Lung (tissue), 12 donors: ENCODE results near the gene SLC9A2. TPM values are rescaled to one million over a fixed set of nuclear protein-coding genes. Genes with fewer than 3 reads are reported as not detected.

Source experiments
- ATAC-seq: fragments of 200-7000 bp; cut with Tn5 transposase; one replicate; pipeline ENCODE4 v1.9.1; 2020; ENCODE audit warnings: moderate number of reproducible peaks; ENCODE audit not compliant: insufficient read depth, low FRiP score
- DNase-seq, 3 donors: peaks; one replicate each; pipeline ENCODE4 v3.0.0-alpha.2; 2013 to 2017
- H3K27ac ChIP-seq, 2 donors: one replicate each; pipeline ENCODE4 v1.5.1; 2013; ENCODE audit warnings: mild to moderate bottlenecking in 2 of 2, moderate library complexity in 2 of 2, control low read depth in 1 of 2, inconsistent platforms in 1 of 2, low read depth in 1 of 2, low read length in 1 of 2
- H3K27me3 ChIP-seq, 3 donors: one replicate each; pipeline ENCODE4 v1.5.1; 2013; ENCODE audit warnings: low read length in 2 of 3; ENCODE audit not compliant: control insufficient read depth in 3 of 3, insufficient read depth in 3 of 3
- H3K36me3 ChIP-seq, 4 donors: one replicate each; pipeline ENCODE4 v1.5.1; 2013; ENCODE audit warnings: low read length in 4 of 4, mild to moderate bottlenecking in 1 of 4, moderate library complexity in 1 of 4; ENCODE audit not compliant: control insufficient read depth in 4 of 4, insufficient read depth in 4 of 4
- H3K4me1 ChIP-seq, 5 donors: one replicate each; pipeline ENCODE4 v1.5.1; 2013; ENCODE audit warnings: low read length in 5 of 5, mild to moderate bottlenecking in 2 of 5, moderate library complexity in 1 of 5; ENCODE audit not compliant: control insufficient read depth in 5 of 5, insufficient read depth in 5 of 5
- H3K4me3 ChIP-seq: one replicate; pipeline ENCODE4 v1.5.1; 2013; ENCODE audit warnings: mild to moderate bottlenecking, control low read depth, moderate library complexity
- H3K9ac ChIP-seq, 2 donors: one replicate each; pipeline ENCODE4 v1.5.1; 2013; ENCODE audit warnings: low read length in 2 of 2, control low read depth in 1 of 2; ENCODE audit not compliant: insufficient read depth in 1 of 2
- H3K9me3 ChIP-seq, 4 donors: one replicate each; pipeline ENCODE4 v1.5.1; 2013; ENCODE audit warnings: low read length in 3 of 4, mild to moderate bottlenecking in 1 of 4, moderate library complexity in 1 of 4; ENCODE audit not compliant: control insufficient read depth in 4 of 4, insufficient read depth in 3 of 4
- WGBS, 2 donors: extraction: QIAGEN DNeasy Blood & Tissue Kit; methylation state at CpG; one replicate each; pipeline ENCODE4 v1.1.7; 2013; 5-methylcytosine and 5-hydroxymethylcytosine counted together
- polyA plus RNA-seq, 2 donors: library from polyadenylated mRNA; stranded (reverse); fragments of 200-250 nt; gene quantifications; one replicate each; pipeline ENCODE4 v1.2.1, GENCODE V29; 2013
- total RNA-seq, 2 donors: library from RNA; depleted of rRNA in 1 of 2; stranded (reverse); fragments of >200 nt in 1 of 2; gene quantifications; one replicate each; pipeline ENCODE4 v1.2.1, GENCODE V29; 2014 to 2021
- TF ChIP-seq, protein P1 (sequence below): IDR thresholded peaks from 2 replicates; pipeline ENCODE4 v1.5.1; 2012; ENCODE audit warnings: mild to moderate bottlenecking; ENCODE audit errors: control extremely low read depth, extremely low read depth
- donor health status: control.
- donor health status: control.
- donor health status: Bipolar disorder and iron deficiency.
- donor health status: healthy.
- donor health status: DM: yes; HTN: yes; CAD: no.

SLC9A2 gene
- total and polyA plus RNA-seq, 4 donors: 0.04 to 0.52 (median 0.07) TPM

GRCh38 chr2:102707796-102708695 lies 88.7 kb downstream of the SLC9A2 start:
- ATAC-seq (no peak), DNase-seq (peak in 1 of 3 donors; percentile 12)
- Histone ChIP-seq H3K27me3 (peaks cover 0 to 10% (median 3%) of the 10 kb centered on the region in 3 donors), H3K27ac (no peak overlapping the region), H3K9me3 (no peaks in the 10 kb centered on the region), H3K4me1 (no peaks in the 10 kb centered on the region), H3K4me3 (no peak overlapping the region), H3K36me3 (no peaks in the 10 kb centered on the region), H3K9ac (no peak overlapping the region)
- TF ChIP-seq, protein P1, sequence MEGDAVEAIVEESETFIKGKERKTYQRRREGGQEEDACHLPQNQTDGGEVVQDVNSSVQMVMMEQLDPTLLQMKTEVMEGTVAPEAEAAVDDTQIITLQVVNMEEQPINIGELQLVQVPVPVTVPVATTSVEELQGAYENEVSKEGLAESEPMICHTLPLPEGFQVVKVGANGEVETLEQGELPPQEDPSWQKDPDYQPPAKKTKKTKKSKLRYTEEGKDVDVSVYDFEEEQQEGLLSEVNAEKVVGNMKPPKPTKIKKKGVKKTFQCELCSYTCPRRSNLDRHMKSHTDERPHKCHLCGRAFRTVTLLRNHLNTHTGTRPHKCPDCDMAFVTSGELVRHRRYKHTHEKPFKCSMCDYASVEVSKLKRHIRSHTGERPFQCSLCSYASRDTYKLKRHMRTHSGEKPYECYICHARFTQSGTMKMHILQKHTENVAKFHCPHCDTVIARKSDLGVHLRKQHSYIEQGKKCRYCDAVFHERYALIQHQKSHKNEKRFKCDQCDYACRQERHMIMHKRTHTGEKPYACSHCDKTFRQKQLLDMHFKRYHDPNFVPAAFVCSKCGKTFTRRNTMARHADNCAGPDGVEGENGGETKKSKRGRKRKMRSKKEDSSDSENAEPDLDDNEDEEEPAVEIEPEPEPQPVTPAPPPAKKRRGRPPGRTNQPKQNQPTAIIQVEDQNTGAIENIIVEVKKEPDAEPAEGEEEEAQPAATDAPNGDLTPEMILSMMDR: no peak
- WGBS, 2 donors: 88 to 91% methylated on average over 20 of the region's 20 CpGs

DNA sequence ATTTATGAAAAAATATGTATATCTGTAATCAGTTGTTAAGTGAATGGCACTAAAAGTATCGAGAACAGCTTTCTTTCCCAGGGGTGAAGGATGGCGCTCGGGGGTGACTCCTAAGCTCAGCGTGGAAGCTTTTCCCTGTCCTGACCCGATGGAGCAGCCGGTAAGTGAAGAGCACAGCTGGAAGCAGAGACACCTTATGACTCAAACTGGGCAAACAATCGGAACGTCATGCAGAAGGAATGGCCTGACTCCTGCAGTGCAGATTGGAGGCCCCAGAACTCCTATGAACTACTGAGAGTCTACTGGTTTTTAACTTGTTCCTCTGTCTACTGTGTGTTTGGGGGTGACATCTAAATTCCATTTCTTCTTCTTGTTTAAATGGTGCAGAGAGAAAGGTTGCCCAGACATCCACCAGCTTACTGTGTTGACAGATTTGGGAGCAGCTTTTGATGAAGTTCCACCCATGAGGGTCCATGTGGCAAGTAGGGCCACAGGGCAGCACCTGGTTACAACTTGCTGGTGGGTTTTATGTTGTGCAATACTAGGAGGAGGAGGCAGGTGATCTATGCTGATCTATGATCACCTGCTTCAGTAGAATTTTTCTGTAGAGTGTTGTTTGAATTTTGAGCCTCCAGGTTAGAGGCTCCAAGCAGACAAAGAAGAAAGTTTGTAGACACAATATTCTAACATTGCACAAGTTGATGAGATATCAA lies 89.7 kb downstream of the SLC9A2 start:
- Histone ChIP-seq H3K9ac (no peak overlapping the region), H3K27me3 (peaks cover 0 to 10% (median 3%) of the 10 kb centered on the region in 3 donors), H3K4me1 (no peaks in the 10 kb centered on the region), H3K9me3 (no peaks in the 10 kb centered on the region), H3K27ac (no peak overlapping the region), H3K4me3 (no peak overlapping the region), H3K36me3 (no peaks in the 10 kb centered on the region)
- 81 to 94% methylated on average over 8 of the region's 8 CpGs for WGBS, 2 donors
- DNase-seq (no peak), ATAC-seq (no peak)
- TF ChIP-seq, protein P1: no peak

- H3K4me3 ChIP-seq: no peak overlapping the region
- TF ChIP-seq, protein P1: no peak
- WGBS, 2 donors: 82 to 85% methylated on average over 5 of the region's 5 CpGs
- H3K27ac ChIP-seq: peak overlapping the region in 1 of 2 donors; percentile 15
- no peaks in the 10 kb centered on the region for H3K9me3 ChIP-seq
- H3K9ac ChIP-seq: no peak overlapping the region
- no peaks in the 10 kb centered on the region for H3K27me3 ChIP-seq
- DNase-seq (no peak), ATAC-seq (no peak)
- no peaks in the 10 kb centered on the region for H3K4me1 ChIP-seq
- H3K36me3 ChIP-seq: peaks cover 8 to 21% (median 15%) of the 10 kb centered on the region in 4 donors
These were observed 98.1 kb downstream of the SLC9A2 start for GRCh38 chr2:102717308-102718018.
